GM23338 (cell line): ENCODE results near the gene OTUB1. TPM values are rescaled to one million over a fixed set of nuclear protein-coding genes. Genes with fewer than 3 reads are reported as not detected.

ENCODE experiments used
- ATAC-seq: fragments of 200-7000 bp; cut with Tn5 transposase; 3 replicates; pipeline ENCODE4 v1.9.1; 2020
- DNase-seq: peaks from one replicate; pipeline ENCODE4 v3.0.0-alpha.2; 2015; ENCODE audit warnings: low spot score
- H2AFZ ChIP-seq: fragments of 200-600 bp; sonication (generic); 2 replicates; pipeline ENCODE4 v1.8.0; 2016; ENCODE audit warnings: antibody characterized with exemption, mild to moderate bottlenecking, moderate library complexity
- H3F3A ChIP-seq: fragments of 200-600 bp; sonication (generic); replicated peaks from 2 replicates; pipeline ENCODE4 v1.8.0; 2017; ENCODE audit warnings: antibody characterized with exemption, mixed run types, low read depth
- H3K27ac ChIP-seq: fragments of 200-600 bp; sonication (generic); 2 replicates; pipeline ENCODE4 v1.6.1; 2016; ENCODE audit warnings: low read depth
- H3K27me3 ChIP-seq: fragments of 200-600 bp; sonication (generic); 2 replicates; pipeline ENCODE4 v1.8.0; 2016; ENCODE audit warnings: mild to moderate bottlenecking, mixed run types, moderate library complexity; ENCODE audit not compliant: insufficient read depth
- H3K36me3 ChIP-seq: fragments of 200-600 bp; sonication (generic); 2 replicates; pipeline ENCODE4 v1.8.0; 2016; ENCODE audit warnings: mild to moderate bottlenecking; ENCODE audit not compliant: insufficient read depth
- H3K4me1 ChIP-seq: fragments of 200-600 bp; sonication (generic); 2 replicates; pipeline ENCODE4 v1.8.0; 2016; ENCODE audit warnings: mild to moderate bottlenecking, moderate library complexity; ENCODE audit not compliant: insufficient read depth
- H3K4me2 ChIP-seq: fragments of 200-600 bp; sonication (generic); 2 replicates; pipeline ENCODE4 v1.7.1; 2017; ENCODE audit warnings: mixed run types
- H3K4me3 ChIP-seq: fragments of 200-600 bp; sonication (generic); 2 replicates; pipeline ENCODE4 v1.6.1; 2016; ENCODE audit warnings: mixed run types
- H3K79me2 ChIP-seq: fragments of 200-600 bp; sonication (generic); replicated peaks from 2 replicates; pipeline ENCODE4 v1.8.0; 2017; ENCODE audit warnings: mild to moderate bottlenecking; ENCODE audit not compliant: insufficient read depth
- H3K9me2 ChIP-seq: fragments of 200-600 bp; sonication (generic); 2 replicates; pipeline ENCODE4 v1.8.0; 2017; ENCODE audit not compliant: insufficient read depth
- H4K20me1 ChIP-seq: fragments of 200-600 bp; sonication (generic); replicated peaks from 2 replicates; pipeline ENCODE4 v1.8.0; 2017; ENCODE audit warnings: mild to moderate bottlenecking; ENCODE audit not compliant: insufficient read depth
- H3K27ac Mint-ChIP-seq: 2 replicates; pipeline ENCODE4 v1.8.0; 2020; ENCODE audit warnings: inconsistent platforms, mild to moderate bottlenecking, moderate library complexity, mixed read lengths
- H3K27me3 Mint-ChIP-seq: 3 replicates; pipeline ENCODE4 v1.8.0; 2022; ENCODE audit warnings: low read depth, mild to moderate bottlenecking, moderate library complexity, mixed read lengths, inconsistent platforms; ENCODE audit not compliant: insufficient read depth, poor library complexity
- H3K36me3 Mint-ChIP-seq: 3 replicates; pipeline ENCODE4 v1.8.0; 2021; ENCODE audit warnings: low read depth, mild to moderate bottlenecking, inconsistent platforms, moderate library complexity, mixed read lengths
- H3K4me1 Mint-ChIP-seq: 3 replicates; pipeline ENCODE4 v1.8.0; 2020; ENCODE audit warnings: mild to moderate bottlenecking, inconsistent platforms, mixed read lengths
- H3K4me3 Mint-ChIP-seq: 3 replicates; pipeline ENCODE4 v1.8.0; 2021; ENCODE audit warnings: moderate library complexity, mild to moderate bottlenecking, inconsistent platforms, mixed read lengths
- H3K9me3 Mint-ChIP-seq: 3 replicates; pipeline ENCODE4 v1.8.0; 2020; ENCODE audit warnings: moderate library complexity, mild to moderate bottlenecking, inconsistent platforms, mixed read lengths
- CTCF ChIP-seq, 2 experiments: fragments of 200-600 bp in 1 of 2; sonication (generic) in 1 of 2; conservative IDR thresholded peaks; 2 replicates each; pipeline versions ENCODE4 v1.5.1 to v1.6.1; 2016 to 2017; ENCODE audit warnings: antibody characterized with exemption in 2 of 2, low read depth in 2 of 2, mild to moderate bottlenecking in 2 of 2, moderate library complexity in 1 of 2
- EZH2 ChIP-seq: fragments of 200-600 bp; sonication (generic); IDR thresholded peaks from one replicate; pipeline ENCODE4 v1.8.0; 2017; ENCODE audit warnings: antibody characterized with exemption, mild to moderate bottlenecking, low read depth; ENCODE audit not compliant: unreplicated experiment
- NANOG ChIP-seq: IDR thresholded peaks from 2 replicates; pipeline ENCODE4 v1.6.1; 2016; ENCODE audit warnings: antibody characterized with exemption, borderline replicate concordance
- ZNF462 ChIP-seq: fragments of 250-450 bp; sonication (Bioruptor Pico); IDR thresholded peaks from 2 replicates; pipeline ENCODE4 v1.5.0; 2020; ENCODE audit warnings: mild to moderate bottlenecking, moderate library complexity
- polyA plus RNA-seq: library from polyadenylated mRNA; unstranded; fragments of >200 nt; fragmentation: Nextera tagmentation; extraction: Ambion mirVana; gene quantifications from 2 replicates; pipeline ENCODE4 v1.2.1, GENCODE V29; 2016
- total RNA-seq: library from RNA; depleted of rRNA; stranded (reverse); fragments of >200 nt; shearing (Covaris generic); gene quantifications from 2 replicates; pipeline ENCODE4 v1.2.3, GENCODE V29; 2014

Gene OTUB1
- total and polyA plus RNA-seq, 2 experiments from 2014 or later: 122 to 207 TPM

GRCh38 chr11:63969461-63969860, 16.8 kb upstream of the OTUB1 start (continued):
- TF ChIP-seq ZNF462 (no peak), NANOG (no peak), EZH2 (no peak)

- H3K36me3 Mint-ChIP-seq: peaks cover 5% of the 10 kb centered on the region; the same call in 2 of the 3 replicates
- H3K4me3 ChIP-seq: no peak overlapping the region
- H3F3A ChIP-seq: 0 out of 2 replicates have a peak, but pooled peaks cover 3% of the 10 kb centered on the region
- H3K4me2 ChIP-seq: no peak overlapping the region
- H4K20me1 ChIP-seq: no peaks in the 10 kb centered on the region; the same call in 1 of the 2 replicates
- H3K4me3 Mint-ChIP-seq: no peak overlapping the region
- peaks cover 9% of the 10 kb centered on the region; the same call in 1 of the 2 replicates for H3K4me1 ChIP-seq
- no peak overlapping the region for H3K27ac ChIP-seq
- TF ChIP-seq CTCF (conservative IDR thresholded peaks at IDR 0.05; ENCODE audit: low read depth in 2 of 2): no peak
- no peak for TF ChIP-seq ZNF462
- H3K4me1 Mint-ChIP-seq: peaks cover 3% of the 10 kb centered on the region
- DNase-seq (no peak), ATAC-seq (no peak)
- H3K27me3 ChIP-seq: peaks cover 59% of the 10 kb centered on the region
- no peaks in the 10 kb centered on the region; the same call in 1 of the 2 replicates for H3K9me2 ChIP-seq
- peaks cover 10% of the 10 kb centered on the region for H3K9me3 Mint-ChIP-seq
- no peaks in the 10 kb centered on the region for H3K36me3 ChIP-seq
- no peak overlapping the region for H3K27ac Mint-ChIP-seq
- peaks cover 10% of the 10 kb centered on the region for H3K79me2 ChIP-seq
- H3K27me3 Mint-ChIP-seq: peaks cover 46% of the 10 kb centered on the region
- no peak overlapping the region for H2AFZ ChIP-seq
Measured at GRCh38 chr11:63970902-63971301, 15.3 kb upstream of the OTUB1 start.
